Astrocyte of the cerebellum (primary cell): ENCODE measurements around the gene SYNPR.

Experiments used
- DNase-seq: peaks from one replicate; pipeline ENCODE4 v3.0.0-alpha.2; 2011; ENCODE audit warnings: low read depth
- H3K4me3 ChIP-seq: 2 replicates; pipeline ENCODE4 v1.5.1; 2011; ENCODE audit warnings: mild to moderate bottlenecking, low read depth, low read length, moderate library complexity
- in situ Hi-C: cut with HindIII; loops from 2 replicates; pipeline ENCODE4 v1.10.0; 2017; ENCODE audit warnings: low sequenced_read_pairs
- TF ChIP-seq, protein P1 (sequence below): IDR thresholded peaks from 2 replicates; pipeline ENCODE4 v1.5.1; 2012; ENCODE audit warnings: low read length, low read depth, moderate library complexity, mild to moderate bottlenecking; ENCODE audit errors: missing control alignments

Gene SYNPR

GRCh38 chr3:63384382-63384781 is 106.3 kb downstream of the SYNPR start:
- H3K4me3 ChIP-seq, result no peak overlapping the region
- TF ChIP-seq, protein P1, sequence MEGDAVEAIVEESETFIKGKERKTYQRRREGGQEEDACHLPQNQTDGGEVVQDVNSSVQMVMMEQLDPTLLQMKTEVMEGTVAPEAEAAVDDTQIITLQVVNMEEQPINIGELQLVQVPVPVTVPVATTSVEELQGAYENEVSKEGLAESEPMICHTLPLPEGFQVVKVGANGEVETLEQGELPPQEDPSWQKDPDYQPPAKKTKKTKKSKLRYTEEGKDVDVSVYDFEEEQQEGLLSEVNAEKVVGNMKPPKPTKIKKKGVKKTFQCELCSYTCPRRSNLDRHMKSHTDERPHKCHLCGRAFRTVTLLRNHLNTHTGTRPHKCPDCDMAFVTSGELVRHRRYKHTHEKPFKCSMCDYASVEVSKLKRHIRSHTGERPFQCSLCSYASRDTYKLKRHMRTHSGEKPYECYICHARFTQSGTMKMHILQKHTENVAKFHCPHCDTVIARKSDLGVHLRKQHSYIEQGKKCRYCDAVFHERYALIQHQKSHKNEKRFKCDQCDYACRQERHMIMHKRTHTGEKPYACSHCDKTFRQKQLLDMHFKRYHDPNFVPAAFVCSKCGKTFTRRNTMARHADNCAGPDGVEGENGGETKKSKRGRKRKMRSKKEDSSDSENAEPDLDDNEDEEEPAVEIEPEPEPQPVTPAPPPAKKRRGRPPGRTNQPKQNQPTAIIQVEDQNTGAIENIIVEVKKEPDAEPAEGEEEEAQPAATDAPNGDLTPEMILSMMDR, result no peak

GRCh38 chr3:63385629-63386028 is 107.5 kb downstream of the SYNPR start:
- TF ChIP-seq, protein P1, result no peak
- in situ Hi-C loops, result no loop called here
- no peak overlapping the region for H3K4me3 ChIP-seq
- no peak for DNase-seq

More at GRCh38 chr3:63384382-63384781, 106.3 kb downstream of the SYNPR start:
- DNase-seq, result no peak
- in situ Hi-C loops, result no loop called here

DNA sequence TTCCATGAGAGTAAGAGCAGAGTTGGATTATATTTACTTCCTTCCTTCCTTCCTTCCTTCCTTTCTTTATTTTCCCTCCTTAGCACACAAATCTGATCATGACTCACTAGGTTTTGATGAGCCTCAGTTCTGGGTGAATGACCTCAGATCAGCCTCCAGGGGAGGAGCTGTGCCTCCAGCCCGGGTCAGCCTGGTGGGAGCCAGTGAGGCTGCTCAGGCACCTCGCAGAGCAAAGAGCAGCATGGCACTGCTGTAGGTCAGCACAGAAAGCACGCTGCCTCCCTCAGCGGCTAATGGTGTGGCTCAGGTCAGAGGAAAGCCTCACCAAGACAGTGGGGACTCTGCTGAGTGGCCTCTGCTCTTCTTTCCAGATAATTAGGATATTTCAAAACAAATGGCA is 108.5 kb downstream of the SYNPR start:
- DNase-seq, result no peak
- in situ Hi-C loops, result no loop called here
- TF ChIP-seq, protein P1, result no peak
- no peak overlapping the region for H3K4me3 ChIP-seq

DNA sequence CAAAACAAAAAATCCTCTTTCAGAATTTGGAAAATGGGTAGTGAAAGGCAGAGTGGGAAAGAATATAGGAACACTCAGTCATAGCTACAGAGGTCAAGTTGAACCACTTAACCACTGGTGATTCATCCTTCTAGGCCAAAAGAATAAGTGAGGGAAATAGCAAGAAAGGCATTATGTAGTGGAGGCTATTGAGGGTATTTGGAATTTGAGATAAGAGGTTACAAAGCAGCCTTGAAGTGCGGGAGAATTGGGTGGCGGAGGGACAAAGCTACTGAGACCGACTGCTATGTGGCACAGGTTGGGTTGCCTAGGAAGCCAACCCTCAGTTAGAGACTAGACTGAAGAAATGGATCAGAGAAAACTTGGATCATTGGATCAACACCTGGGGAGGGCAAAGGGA is 109.5 kb downstream of the SYNPR start:
- in situ Hi-C loops, result no loop called here
- no peak overlapping the region for H3K4me3 ChIP-seq
- TF ChIP-seq, protein P1, result no peak
- DNase-seq, result no peak

DNA sequence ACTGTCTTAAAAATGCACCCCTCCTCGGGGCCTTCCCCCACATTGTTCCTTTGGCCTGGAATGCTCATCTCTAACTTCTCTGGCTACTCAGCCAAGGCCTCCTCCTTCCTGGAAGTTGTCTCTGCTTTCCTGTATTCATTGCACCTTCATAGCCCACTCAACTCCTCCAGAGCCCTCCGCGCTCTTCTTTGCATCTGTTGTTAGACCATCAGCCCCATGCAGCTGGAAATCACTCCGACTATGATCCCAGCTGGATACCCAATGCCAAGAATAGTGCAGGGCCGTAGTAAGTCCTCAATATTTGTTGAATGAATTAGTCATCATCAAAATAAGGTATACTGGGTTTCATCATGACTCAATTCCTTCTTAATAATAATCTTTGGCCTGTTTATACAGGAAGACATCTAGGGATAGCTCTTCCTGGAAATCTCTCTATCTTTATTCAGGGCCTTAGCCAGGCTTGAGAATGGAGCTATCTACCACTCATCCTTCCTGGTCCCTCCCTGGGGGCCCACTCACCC is 112.7 kb downstream of the SYNPR start:
- no peak for DNase-seq
- H3K4me3 ChIP-seq, result no peak overlapping the region
- in situ Hi-C loops, result no loop called here
- TF ChIP-seq, protein P1, result no peak

DNA sequence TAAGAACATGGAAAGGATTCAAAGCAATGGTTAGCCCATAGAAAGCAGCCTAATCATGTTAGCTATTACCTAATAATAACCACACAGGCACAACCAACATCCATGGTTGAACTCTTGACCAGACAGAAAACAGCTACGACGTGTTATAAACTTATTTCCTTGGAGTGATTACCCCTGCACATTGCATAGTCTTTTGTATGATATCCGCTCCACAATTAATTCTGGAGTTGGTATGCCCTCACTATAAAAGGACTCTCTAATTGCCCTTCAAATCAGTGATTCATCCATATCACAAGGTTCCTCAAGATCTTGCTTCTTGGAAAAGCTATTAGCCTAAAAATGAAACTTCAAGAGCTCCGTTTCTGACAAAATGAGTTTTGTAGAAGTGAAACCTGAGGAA is 117.9 kb downstream of the SYNPR start:
- no peak for DNase-seq
- TF ChIP-seq, protein P1, result no peak
- H3K4me3 ChIP-seq, result no peak overlapping the region
- in situ Hi-C loops, result no loop called here

DNA sequence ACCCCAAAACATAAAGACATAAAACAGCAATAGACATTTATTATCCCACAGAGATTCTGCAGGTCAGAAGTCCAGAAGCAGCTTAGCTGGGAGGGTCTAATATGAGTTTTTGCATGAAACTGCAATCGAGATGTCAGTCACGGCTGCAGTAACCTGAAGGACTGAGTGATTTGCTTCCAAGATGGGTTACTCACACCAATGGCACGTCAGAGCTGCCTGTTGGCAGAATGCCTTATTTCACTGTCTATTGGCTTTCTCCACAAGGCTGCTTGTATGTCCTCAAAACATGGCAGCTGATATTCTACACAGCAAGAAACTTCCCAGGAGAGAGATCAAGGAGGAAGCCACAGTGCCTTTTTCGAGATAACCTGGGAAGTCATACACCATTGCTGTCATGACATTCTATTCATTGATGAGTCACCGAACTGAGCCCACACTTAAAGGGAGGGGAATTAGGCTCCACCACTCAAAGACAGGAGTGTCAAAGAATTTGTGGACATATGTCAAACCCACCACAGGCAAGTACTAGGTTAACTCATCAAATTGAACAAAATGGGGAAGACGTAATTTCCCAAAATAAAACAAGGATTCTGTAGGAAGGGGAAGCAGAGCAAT is 122.2 kb downstream of the SYNPR start:
- TF ChIP-seq, protein P1, result no peak
- no peak for DNase-seq
- in situ Hi-C loops, result no loop called here
- no peak overlapping the region for H3K4me3 ChIP-seq
